Endothelial cell of umbilical vein (primary cell): ENCODE results near the gene SLC9B1.

ENCODE experiments used
- EZH2 ChIP-seq: IDR thresholded peaks from 2 replicates; pipeline ENCODE4 v1.6.1; 2012; ENCODE audit warnings: borderline replicate concordance, low read depth, mild to moderate bottlenecking, moderate library complexity, low read length, inconsistent platforms; ENCODE audit not compliant: severe bottlenecking
- FOS ChIP-seq: IDR thresholded peaks from 2 replicates; pipeline ENCODE4 v1.6.1; 2011; ENCODE audit warnings: mild to moderate bottlenecking, low read length, moderate library complexity, borderline replicate concordance; ENCODE audit not compliant: insufficient read depth
- POLR2A ChIP-seq: IDR thresholded peaks from 2 replicates; pipeline ENCODE4 v1.6.1; 2012; ENCODE audit warnings: low read depth, mild to moderate bottlenecking, control low read depth, low read length
- POLR2AphosphoS5 ChIP-seq: IDR thresholded peaks from 2 replicates; pipeline ENCODE4 v1.6.1; 2012; ENCODE audit warnings: low read depth, mild to moderate bottlenecking, control low read depth, low read length, moderate library complexity; ENCODE audit not compliant: insufficient read depth
- TF ChIP-seq, protein P1 (sequence below), 2 donors: IDR thresholded peaks; 1 replicate in 1 of 2; 2 replicates in 1 of 2; pipeline ENCODE4 v1.5.1; 2011; ENCODE audit warnings: low read length in 2 of 2, mild to moderate bottlenecking in 2 of 2, moderate library complexity in 2 of 2, control low read depth in 1 of 2, inconsistent platforms in 1 of 2, low read depth in 1 of 2; ENCODE audit not compliant: insufficient read depth in 1 of 2; ENCODE audit errors: extremely low read depth in 1 of 2

DNA sequence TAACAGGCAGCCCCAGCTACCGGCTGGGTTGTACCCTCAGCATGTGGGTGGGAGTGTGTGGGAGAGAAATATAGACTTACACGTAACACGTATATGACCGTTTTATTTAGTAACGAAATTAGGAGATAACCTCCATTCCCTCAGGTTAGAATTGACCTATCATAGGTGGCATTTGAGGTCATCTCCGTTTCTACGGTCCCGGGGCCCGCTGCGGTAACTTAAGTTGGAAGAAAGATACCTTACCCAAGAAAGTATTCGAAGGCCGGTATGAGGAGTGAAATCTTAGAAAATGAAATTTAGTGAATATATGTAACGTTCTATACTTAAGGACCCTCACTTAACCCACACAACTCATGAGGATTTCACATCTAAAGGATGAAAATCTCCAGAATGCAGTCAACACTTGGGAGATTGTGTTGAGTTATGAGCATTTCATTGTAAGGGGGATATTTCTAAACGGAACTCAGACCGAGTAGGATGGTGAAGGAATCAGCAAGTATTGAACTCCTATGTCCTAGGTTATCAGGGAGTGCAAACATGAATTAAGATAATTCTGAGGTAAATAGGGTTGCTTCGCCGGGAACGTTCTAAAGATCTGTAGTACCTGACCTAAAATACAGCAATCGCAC, 149.8 kb downstream of the SLC9B1 start:
- TF ChIP-seq, protein P1, sequence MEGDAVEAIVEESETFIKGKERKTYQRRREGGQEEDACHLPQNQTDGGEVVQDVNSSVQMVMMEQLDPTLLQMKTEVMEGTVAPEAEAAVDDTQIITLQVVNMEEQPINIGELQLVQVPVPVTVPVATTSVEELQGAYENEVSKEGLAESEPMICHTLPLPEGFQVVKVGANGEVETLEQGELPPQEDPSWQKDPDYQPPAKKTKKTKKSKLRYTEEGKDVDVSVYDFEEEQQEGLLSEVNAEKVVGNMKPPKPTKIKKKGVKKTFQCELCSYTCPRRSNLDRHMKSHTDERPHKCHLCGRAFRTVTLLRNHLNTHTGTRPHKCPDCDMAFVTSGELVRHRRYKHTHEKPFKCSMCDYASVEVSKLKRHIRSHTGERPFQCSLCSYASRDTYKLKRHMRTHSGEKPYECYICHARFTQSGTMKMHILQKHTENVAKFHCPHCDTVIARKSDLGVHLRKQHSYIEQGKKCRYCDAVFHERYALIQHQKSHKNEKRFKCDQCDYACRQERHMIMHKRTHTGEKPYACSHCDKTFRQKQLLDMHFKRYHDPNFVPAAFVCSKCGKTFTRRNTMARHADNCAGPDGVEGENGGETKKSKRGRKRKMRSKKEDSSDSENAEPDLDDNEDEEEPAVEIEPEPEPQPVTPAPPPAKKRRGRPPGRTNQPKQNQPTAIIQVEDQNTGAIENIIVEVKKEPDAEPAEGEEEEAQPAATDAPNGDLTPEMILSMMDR (IDR thresholded peaks at IDR 0.05; ENCODE audit: extremely low read depth in 1 of 2, insufficient read depth in 1 of 2, low read depth in 1 of 2, low read length in 2 of 2), result no peak
- TF ChIP-seq POLR2AphosphoS5 (no peak), POLR2A (no peak), EZH2 (no peak), FOS (no peak)
